ENCODE results near the gene RNF224. TPM values are rescaled to one million over a fixed set of nuclear protein-coding genes. Genes with fewer than 3 reads are reported as not detected.

Gene RNF224
- total RNA-seq, 1 experiment from 2014 or later, result 1.2 TPM

- Histone ChIP-seq H4K20me1 (ENCODE audit: low read length) (no peaks in the 10 kb centered on the region), H3K9ac (ENCODE audit: low read length) (no peak overlapping the region), H3K4me3 (ENCODE audit: low read length) (no peak overlapping the region), H3K27ac (ENCODE audit: low read length) (no peak overlapping the region), H3K27me3 (ENCODE audit: low read length) (no peaks in the 10 kb centered on the region), H3K36me3 (ENCODE audit: low read depth, low read length) (no peaks in the 10 kb centered on the region), H3K4me1 (ENCODE audit: insufficient read depth, low read length) (peaks cover 22% of the 10 kb centered on the region), H3K9me3 (ENCODE audit: low read length) (no peaks in the 10 kb centered on the region), H2AFZ (ENCODE audit: low read length) (no peak overlapping the region), H3K4me2 (ENCODE audit: low read length) (no peak overlapping the region), H3K9me2 (replicated peaks; ENCODE audit: low read length) (no peaks in the 10 kb centered on the region), H3F3A (ENCODE audit: low read length, unreplicated experiment) (no peaks in the 10 kb centered on the region), H3K79me2 (ENCODE audit: low read length) (peaks cover 25% of the 10 kb centered on the region)
- ATAC-seq (peak; percentile 20), DNase-seq (peak; percentile 74)
- ChIA-PET CTCF (interaction anchor here (0.5 to 1.0 kb wide), 5 partner anchors 9 to 166 kb away, joined by 3 to 8 read pairs (median 4); partner anchors contain the start of gene RNF224), POLR2A (ENCODE audit: unreplicated experiment) (no interaction called here)
- no TSS peak for BruUV-seq (replicated peaks)
- TF ChIP-seq EZH2phosphoT487 (IDR thresholded peaks at IDR 0.05; ENCODE audit: borderline replicate concordance, low read length) (no peak), EZH2 (IDR thresholded peaks at IDR 0.05; ENCODE audit: low read length, unreplicated experiment) (no peak), CTCF (conservative IDR thresholded peaks at IDR 0.05; ENCODE audit: low read depth, low read length) (peak; percentile 92)
- intact Hi-C loops (cut with micrococcal nuclease), result no loop called here
Observed at GRCh38 chr9:137236238-137236935, 9.1 kb downstream of the RNF224 start.

GRCh38 chr9:137236936-137237421 lies 9.7 kb downstream of the RNF224 start:
- Histone ChIP-seq H3F3A (ENCODE audit: low read length, unreplicated experiment) (no peaks in the 10 kb centered on the region), H3K9me2 (replicated peaks; ENCODE audit: low read length) (no peaks in the 10 kb centered on the region), H3K9ac (ENCODE audit: low read length) (no peak overlapping the region), H3K36me3 (ENCODE audit: low read depth, low read length) (peaks cover 4% of the 10 kb centered on the region), H3K27ac (ENCODE audit: low read length) (no peak overlapping the region), H3K27me3 (ENCODE audit: low read length) (no peaks in the 10 kb centered on the region), H3K79me2 (ENCODE audit: low read length) (peaks cover 30% of the 10 kb centered on the region), H3K4me1 (ENCODE audit: insufficient read depth, low read length) (peaks cover 22% of the 10 kb centered on the region), H3K4me3 (ENCODE audit: low read length) (no peak overlapping the region), H4K20me1 (ENCODE audit: low read length) (peaks cover 4% of the 10 kb centered on the region), H3K4me2 (ENCODE audit: low read length) (no peak overlapping the region), H2AFZ (ENCODE audit: low read length) (no peak overlapping the region), H3K9me3 (ENCODE audit: low read length) (no peaks in the 10 kb centered on the region)
- ChIA-PET CTCF (interaction anchor here (0.5 to 1.0 kb wide), 5 partner anchors 10 to 166 kb away, joined by 3 to 8 read pairs (median 4); partner anchors contain the start of gene RNF224), POLR2A (ENCODE audit: unreplicated experiment) (no interaction called here)
- no peak for DNase-seq
- ATAC-seq, result no peak
- TF ChIP-seq EZH2phosphoT487 (IDR thresholded peaks at IDR 0.05; ENCODE audit: borderline replicate concordance, low read length) (no peak), EZH2 (IDR thresholded peaks at IDR 0.05; ENCODE audit: low read length, unreplicated experiment) (no peak), CTCF (conservative IDR thresholded peaks at IDR 0.05; ENCODE audit: low read depth, low read length) (no peak)
- BruUV-seq (replicated peaks), result no TSS peak
- intact Hi-C loops (cut with micrococcal nuclease), result no loop called here

Measured in PC-3 (cell line).